Gastroesophageal sphincter (tissue), 3 donors: ENCODE results near the gene GALNT5.

ENCODE experiments used
- POLR2A ChIP-seq, 2 donors: fragments of 450-650 bp; IDR thresholded peaks; one replicate each; pipeline ENCODE4 v1.6.1; 2017; ENCODE audit warnings: antibody characterized with exemption in 2 of 2, mild to moderate bottlenecking in 2 of 2, moderate library complexity in 1 of 2
- POLR2AphosphoS5 ChIP-seq: sonication (generic); formaldehyde crosslinking; IDR thresholded peaks from one replicate; pipeline ENCODE4 v1.6.1; 2017; ENCODE audit warnings: antibody characterized with exemption
- TF ChIP-seq, protein P1 (sequence below), 4 experiments: fragments of 200-600 bp in 2 of 4; fragments of 450-650 bp in 2 of 4; sonication (generic) in 1 of 4; IDR thresholded peaks; one replicate each; pipeline ENCODE4 v1.5.1; 2017 to 2019; ENCODE audit warnings: antibody characterized with exemption in 4 of 4, mild to moderate bottlenecking in 2 of 4, moderate library complexity in 2 of 4

DNA sequence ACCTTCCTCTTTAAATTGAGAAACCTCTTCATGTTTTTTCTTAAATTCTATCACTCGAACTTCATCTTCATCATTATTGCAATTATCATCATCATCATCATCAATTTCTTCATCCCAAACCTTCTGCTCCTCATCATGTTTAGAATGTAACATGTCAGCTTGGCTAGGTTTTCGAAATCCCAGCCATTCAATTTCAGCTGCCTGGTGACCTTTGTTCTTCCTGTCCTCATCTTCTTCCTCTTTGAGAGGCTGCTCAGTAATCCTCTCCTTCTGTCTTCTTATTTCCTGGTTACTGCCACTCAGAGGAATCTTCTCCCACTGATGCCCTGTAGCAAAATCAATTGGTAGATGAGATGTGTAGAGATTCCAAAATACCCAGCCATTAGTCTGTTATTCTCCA, 64.0 kb downstream of the GALNT5 start:
- TF ChIP-seq POLR2A (IDR thresholded peaks at IDR 0.05) (no peak), POLR2AphosphoS5 (no peak)
- TF ChIP-seq, protein P1, sequence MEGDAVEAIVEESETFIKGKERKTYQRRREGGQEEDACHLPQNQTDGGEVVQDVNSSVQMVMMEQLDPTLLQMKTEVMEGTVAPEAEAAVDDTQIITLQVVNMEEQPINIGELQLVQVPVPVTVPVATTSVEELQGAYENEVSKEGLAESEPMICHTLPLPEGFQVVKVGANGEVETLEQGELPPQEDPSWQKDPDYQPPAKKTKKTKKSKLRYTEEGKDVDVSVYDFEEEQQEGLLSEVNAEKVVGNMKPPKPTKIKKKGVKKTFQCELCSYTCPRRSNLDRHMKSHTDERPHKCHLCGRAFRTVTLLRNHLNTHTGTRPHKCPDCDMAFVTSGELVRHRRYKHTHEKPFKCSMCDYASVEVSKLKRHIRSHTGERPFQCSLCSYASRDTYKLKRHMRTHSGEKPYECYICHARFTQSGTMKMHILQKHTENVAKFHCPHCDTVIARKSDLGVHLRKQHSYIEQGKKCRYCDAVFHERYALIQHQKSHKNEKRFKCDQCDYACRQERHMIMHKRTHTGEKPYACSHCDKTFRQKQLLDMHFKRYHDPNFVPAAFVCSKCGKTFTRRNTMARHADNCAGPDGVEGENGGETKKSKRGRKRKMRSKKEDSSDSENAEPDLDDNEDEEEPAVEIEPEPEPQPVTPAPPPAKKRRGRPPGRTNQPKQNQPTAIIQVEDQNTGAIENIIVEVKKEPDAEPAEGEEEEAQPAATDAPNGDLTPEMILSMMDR (IDR thresholded peaks at IDR 0.05), result no peak
